ENCODE results near the gene GEN1. TPM values are rescaled to one million over a fixed set of nuclear protein-coding genes. Genes with fewer than 3 reads are reported as not detected.

Gene GEN1
- polyA plus RNA-seq, 1 experiment = 7.5 TPM

GRCh38 chr2:17804358-17804757 lies 50.4 kb downstream of the GEN1 start:
- ChIA-PET POLR2A (no interaction called here), CTCF (interaction anchor here (1.1 kb wide), 1 partner anchor 73 kb away, joined by 3 read pairs; no protein-coding TSS in a partner anchor)
- DNase-seq (ENCODE audit: low read depth, low spot score) = no peak
- Histone ChIP-seq H3K9me3 (ENCODE audit: control insufficient read depth, insufficient read depth, low read length) (no peaks in the 10 kb centered on the region), H3K4me3 (ENCODE audit: low read depth, low read length) (no peak overlapping the region), H3K27ac (ENCODE audit: low read depth, low read length) (no peak overlapping the region), H3K27me3 (ENCODE audit: control insufficient read depth, insufficient read depth, low read length) (peaks cover 12% of the 10 kb centered on the region)
- no peak for TF ChIP-seq CTCF (IDR thresholded peaks at IDR 0.05; ENCODE audit: low read depth, low read length)

GRCh38 chr2:17805166-17805565 lies 51.2 kb downstream of the GEN1 start:
- no peak overlapping the region for H3K4me3 ChIP-seq (ENCODE audit: low read depth, low read length)
- POLR2A ChIA-PET = no interaction called here
- H3K27me3 ChIP-seq (ENCODE audit: control insufficient read depth, insufficient read depth, low read length) = peaks cover 9% of the 10 kb centered on the region
- CTCF ChIA-PET = interaction anchor here (1.1 kb wide), 1 partner anchor 72 kb away, joined by 3 read pairs; no protein-coding TSS in a partner anchor
- no peak overlapping the region for H3K27ac ChIP-seq (ENCODE audit: low read depth, low read length)
- no peak for DNase-seq (ENCODE audit: low read depth, low spot score)
- no peaks in the 10 kb centered on the region for H3K9me3 ChIP-seq (ENCODE audit: control insufficient read depth, insufficient read depth, low read length)
- no peak for TF ChIP-seq CTCF (IDR thresholded peaks at IDR 0.05; ENCODE audit: low read depth, low read length)

GRCh38 chr2:17805717-17806363 lies 51.9 kb downstream of the GEN1 start:
- DNase-seq (ENCODE audit: low read depth, low spot score) = no peak
- ChIA-PET POLR2A (no interaction called here), CTCF (no interaction called here)
- peaks cover 9% of the 10 kb centered on the region for H3K27me3 ChIP-seq (ENCODE audit: control insufficient read depth, insufficient read depth, low read length)
- H3K27ac ChIP-seq (ENCODE audit: low read depth, low read length) = no peak overlapping the region
- no peak for TF ChIP-seq CTCF (IDR thresholded peaks at IDR 0.05; ENCODE audit: low read depth, low read length)
- H3K9me3 ChIP-seq (ENCODE audit: control insufficient read depth, insufficient read depth, low read length) = no peaks in the 10 kb centered on the region
- no peak overlapping the region for H3K4me3 ChIP-seq (ENCODE audit: low read depth, low read length)

- POLR2A ChIA-PET = no interaction called here
- CTCF ChIA-PET = interaction anchor here (1.0 kb wide), 2 partner anchors 142 to 336 kb away, joined by 3 read pairs; no protein-coding TSS in a partner anchor
- H3K27me3 ChIP-seq (ENCODE audit: control insufficient read depth, insufficient read depth, low read length) = peaks cover 6% of the 10 kb centered on the region
- H3K27ac ChIP-seq (ENCODE audit: low read depth, low read length) = no peak overlapping the region
- no peak for DNase-seq (ENCODE audit: low read depth, low spot score)
- H3K9me3 ChIP-seq (ENCODE audit: control insufficient read depth, insufficient read depth, low read length) = no peaks in the 10 kb centered on the region
- no peak overlapping the region for H3K4me3 ChIP-seq (ENCODE audit: low read depth, low read length)
- no peak for TF ChIP-seq CTCF (IDR thresholded peaks at IDR 0.05; ENCODE audit: low read depth, low read length)
These were observed 59.2 kb downstream of the GEN1 start for GRCh38 chr2:17813010-17813741.
